SK-N-SH treated with all-trans-retinoic acid at 6 μM for 48 hours (cell line): Measurements from ENCODE around the gene SCAMP1.

ENCODE experiments used
- ARNTL ChIP-seq: fragments of 450-650 bp; formaldehyde crosslinking; IDR thresholded peaks from 2 replicates; pipeline ENCODE4 v1.5.0; 2020; ENCODE audit warnings: low read depth, mild to moderate bottlenecking, moderate library complexity, borderline replicate concordance
- ISL1 ChIP-seq: fragments of 250-450 bp; sonication (Bioruptor Pico); IDR thresholded peaks from 2 replicates; pipeline ENCODE4 v2.1.2; 2022; ENCODE audit warnings: mild to moderate bottlenecking, moderate library complexity
- OSR1 ChIP-seq: fragments of 250-450 bp; sonication (Bioruptor Pico); IDR thresholded peaks from 2 replicates; pipeline ENCODE4 v1.8.0; 2022; ENCODE audit warnings: moderate library complexity, mild to moderate bottlenecking, inconsistent platforms
- RARB ChIP-seq: fragments of 250-450 bp; sonication (Bioruptor Pico); IDR thresholded peaks from 2 replicates; pipeline ENCODE4 v1.8.0; 2021; ENCODE audit warnings: mild to moderate bottlenecking, moderate library complexity
- TCF4 ChIP-seq: fragments of 250-450 bp; sonication (Bioruptor Pico); IDR thresholded peaks from 2 replicates; pipeline ENCODE4 v1.8.0; 2021; ENCODE audit warnings: mild to moderate bottlenecking, moderate library complexity, borderline replicate concordance
- TOX ChIP-seq: fragments of 250-450 bp; sonication (Bioruptor Pico); IDR thresholded peaks from 2 replicates; pipeline ENCODE4 v1.8.0; 2021; ENCODE audit warnings: mild to moderate bottlenecking, moderate library complexity, borderline replicate concordance
- TSHZ2 ChIP-seq: fragments of 250-450 bp; sonication (Bioruptor Pico); IDR thresholded peaks from 2 replicates; pipeline ENCODE4 v1.5.0; 2020; ENCODE audit warnings: mild to moderate bottlenecking, moderate library complexity
- ZC3H10 ChIP-seq: fragments of 250-450 bp; sonication (Bioruptor Pico); IDR thresholded peaks from 2 replicates; pipeline ENCODE4 v1.5.1; 2021; ENCODE audit warnings: mild to moderate bottlenecking, moderate library complexity
- ZFP30 ChIP-seq: fragments of 450-650 bp; formaldehyde crosslinking; IDR thresholded peaks from 2 replicates; pipeline ENCODE4 v1.5.0; 2022; ENCODE audit warnings: mild to moderate bottlenecking, moderate library complexity
- ZNF565 ChIP-seq: fragments of 450-650 bp; formaldehyde crosslinking; conservative IDR thresholded peaks from 2 replicates; pipeline ENCODE4 v1.5.0; 2020; ENCODE audit warnings: low read depth, mild to moderate bottlenecking, moderate library complexity
- ZNF70 ChIP-seq: fragments of 450-650 bp; formaldehyde crosslinking; IDR thresholded peaks from 2 replicates; pipeline ENCODE4 v1.5.0; 2020; ENCODE audit warnings: mild to moderate bottlenecking, moderate library complexity
- ZNF8 ChIP-seq: fragments of 450-650 bp; formaldehyde crosslinking; IDR thresholded peaks from 2 replicates; pipeline ENCODE4 v1.5.0; 2020; ENCODE audit warnings: mild to moderate bottlenecking, moderate library complexity
- TF ChIP-seq, protein P1 (sequence below): fragments of 250-450 bp; sonication (Bioruptor Pico); IDR thresholded peaks from 2 replicates; pipeline ENCODE4 v1.5.1; 2021; ENCODE audit warnings: mild to moderate bottlenecking, moderate library complexity
- TF ChIP-seq, protein P2 (sequence below): fragments of 250-450 bp; sonication (Bioruptor Pico); IDR thresholded peaks from 2 replicates; pipeline ENCODE4 v1.8.0; 2020; ENCODE audit warnings: mild to moderate bottlenecking, moderate library complexity, borderline replicate concordance

DNA sequence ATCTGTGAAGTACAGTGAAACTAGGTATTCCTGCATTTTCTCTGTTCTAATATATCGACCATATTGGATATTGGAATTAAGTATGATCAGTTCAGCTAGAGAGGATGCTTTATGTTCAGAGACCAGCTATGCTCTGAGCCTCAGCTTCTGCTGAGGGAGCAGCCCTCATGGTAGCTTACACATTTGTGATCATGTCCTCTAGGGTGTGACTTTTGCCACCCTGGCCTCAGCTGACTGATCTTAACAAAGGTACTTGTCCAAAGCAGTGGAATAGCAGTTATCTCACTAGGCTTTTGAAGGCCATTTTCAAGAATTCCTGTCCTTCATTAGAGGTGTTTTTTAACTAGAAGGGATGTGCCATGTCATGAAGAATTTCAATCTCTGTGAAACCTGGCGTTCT lies 9.3 kb downstream of the SCAMP1 start:
- no peak for TF ChIP-seq TSHZ2 (CRISPR knock-in tag)
- no peak for TF ChIP-seq ZFP30
- TF ChIP-seq, protein P1, sequence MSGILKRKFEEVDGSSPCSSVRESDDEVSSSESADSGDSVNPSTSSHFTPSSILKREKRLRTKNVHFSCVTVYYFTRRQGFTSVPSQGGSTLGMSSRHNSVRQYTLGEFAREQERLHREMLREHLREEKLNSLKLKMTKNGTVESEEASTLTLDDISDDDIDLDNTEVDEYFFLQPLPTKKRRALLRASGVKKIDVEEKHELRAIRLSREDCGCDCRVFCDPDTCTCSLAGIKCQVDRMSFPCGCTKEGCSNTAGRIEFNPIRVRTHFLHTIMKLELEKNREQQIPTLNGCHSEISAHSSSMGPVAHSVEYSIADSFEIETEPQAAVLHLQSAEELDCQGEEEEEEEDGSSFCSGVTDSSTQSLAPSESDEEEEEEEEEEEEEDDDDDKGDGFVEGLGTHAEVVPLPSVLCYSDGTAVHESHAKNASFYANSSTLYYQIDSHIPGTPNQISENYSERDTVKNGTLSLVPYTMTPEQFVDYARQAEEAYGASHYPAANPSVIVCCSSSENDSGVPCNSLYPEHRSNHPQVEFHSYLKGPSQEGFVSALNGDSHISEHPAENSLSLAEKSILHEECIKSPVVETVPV (CRISPR knock-in tag), result no peak
- no peak for TF ChIP-seq ZNF565 (CRISPR knock-in tag)
- TF ChIP-seq, protein P2, sequence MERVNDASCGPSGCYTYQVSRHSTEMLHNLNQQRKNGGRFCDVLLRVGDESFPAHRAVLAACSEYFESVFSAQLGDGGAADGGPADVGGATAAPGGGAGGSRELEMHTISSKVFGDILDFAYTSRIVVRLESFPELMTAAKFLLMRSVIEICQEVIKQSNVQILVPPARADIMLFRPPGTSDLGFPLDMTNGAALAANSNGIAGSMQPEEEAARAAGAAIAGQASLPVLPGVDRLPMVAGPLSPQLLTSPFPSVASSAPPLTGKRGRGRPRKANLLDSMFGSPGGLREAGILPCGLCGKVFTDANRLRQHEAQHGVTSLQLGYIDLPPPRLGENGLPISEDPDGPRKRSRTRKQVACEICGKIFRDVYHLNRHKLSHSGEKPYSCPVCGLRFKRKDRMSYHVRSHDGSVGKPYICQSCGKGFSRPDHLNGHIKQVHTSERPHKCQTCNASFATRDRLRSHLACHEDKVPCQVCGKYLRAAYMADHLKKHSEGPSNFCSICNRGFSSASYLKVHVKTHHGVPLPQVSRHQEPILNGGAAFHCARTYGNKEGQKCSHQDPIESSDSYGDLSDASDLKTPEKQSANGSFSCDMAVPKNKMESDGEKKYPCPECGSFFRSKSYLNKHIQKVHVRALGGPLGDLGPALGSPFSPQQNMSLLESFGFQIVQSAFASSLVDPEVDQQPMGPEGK, result no peak
- no peak for TF ChIP-seq OSR1 (CRISPR knock-in tag)
- TF ChIP-seq ARNTL, result no peak
- no peak for TF ChIP-seq TOX (CRISPR knock-in tag)
- TF ChIP-seq ZNF8, result no peak
- no peak for TF ChIP-seq RARB (CRISPR knock-in tag)
- no peak for TF ChIP-seq ZC3H10 (CRISPR knock-in tag)
- no peak for TF ChIP-seq ISL1
- TF ChIP-seq ZNF70 (CRISPR knock-in tag), result no peak
- TF ChIP-seq TCF4 (CRISPR knock-in tag), result no peak
